Activated naive CD8-positive, alpha-beta T cell treated with anti-CD3 and anti-CD28 coated beads, Interleukin-2, amount 10 ng/mL, durations not matched to agents 7 days and 5 days (primary cell): ENCODE measurements around the gene REM2. TPM values are rescaled to one million over a fixed set of nuclear protein-coding genes. Genes with fewer than 3 reads are reported as not detected.
A peak's percentile ranks its signal among the peaks of the same experiment; 100 is the strongest.
"Not testable (repeated sequence)": the region's sequence is repeated elsewhere in the genome, so short reads cannot be mapped to it uniquely, and the experiment has no call there.

Source experiments
- ATAC-seq: fragments of 150-1000 bp; cut with Tn5 transposase; one replicate; pipeline ENCODE4 v1.10.0; 2021; ENCODE audit warnings: low read depth, moderate library complexity
- POLR2A ChIA-PET: fragments of 350-600 bp; sonication (Branson Sonifier 250); formaldehyde crosslinking; loops from one replicate; lab custom pipeline; 2021; ENCODE audit warnings: antibody characterized with exemption; lab: Charles Lee
- DNase-seq: peaks from one replicate; pipeline ENCODE4 v3.0.0; 2021
- H3K27ac Mint-ChIP-seq: one replicate; pipeline ENCODE4 v1.8.0; 2022; ENCODE audit warnings: mild to moderate bottlenecking, mixed read lengths
- H3K27me3 Mint-ChIP-seq: one replicate; pipeline ENCODE4 v1.8.0; 2022; ENCODE audit warnings: mild to moderate bottlenecking, moderate library complexity, mixed read lengths
- H3K36me3 Mint-ChIP-seq: one replicate; pipeline ENCODE4 v1.8.0; 2021; ENCODE audit warnings: mild to moderate bottlenecking, mixed read lengths
- H3K4me1 Mint-ChIP-seq: one replicate; pipeline ENCODE4 v1.8.0; 2021; ENCODE audit warnings: mixed read lengths
- H3K4me3 Mint-ChIP-seq: one replicate; pipeline ENCODE4 v1.8.0; 2022; ENCODE audit warnings: mild to moderate bottlenecking, moderate library complexity, mixed read lengths
- H3K9me3 Mint-ChIP-seq: one replicate; pipeline ENCODE4 v1.8.0; 2021; ENCODE audit warnings: mixed read lengths
- total RNA-seq, 2 experiments: library from RNA; stranded (reverse); gene quantifications; one replicate each; pipeline ENCODE4 v1.2.3, GENCODE V29; 2021

The REM2 gene
- total RNA-seq, 2 experiments from 2014 or later = 1.2 TPM

GRCh38 chr14:22852940-22853767, 29.9 kb upstream of the REM2 start:
- Mint-ChIP-seq H3K27me3 (peaks cover 35% of the 10 kb centered on the region), H3K9me3 (no peaks in the 10 kb centered on the region), H3K36me3 (peaks cover 2% of the 10 kb centered on the region), H3K27ac (peak overlapping the region; percentile 80), H3K4me3 (peak overlapping the region; percentile 82), H3K4me1 (peaks cover 30% of the 10 kb centered on the region)
- ATAC-seq = peak; percentile 82
- DNase-seq = peak; percentile 95
- POLR2A ChIA-PET = interaction anchor here (0.6 to 3.2 kb wide), 5 partner anchors 23 to 296 kb away, joined by 3 to 27 read pairs (median 4); partner anchors contain the start of gene DAD1

GRCh38 chr14:22854296-22854695, 28.7 kb upstream of the REM2 start:
- POLR2A ChIA-PET = interaction anchor here (0.7 to 3.2 kb wide), 8 partner anchors 17 to 986 kb away, joined by 3 to 27 read pairs (median 4); no protein-coding TSS in a partner anchor
- H3K36me3 Mint-ChIP-seq, H3K4me3 Mint-ChIP-seq: not testable (repeated sequence)

GRCh38 chr14:22854963-22855724, 27.9 kb upstream of the REM2 start:
- ATAC-seq (no peak), DNase-seq (no peak)
- H3K9me3 Mint-ChIP-seq = no peaks in the 10 kb centered on the region

More at GRCh38 chr14:22854296-22854695, 28.7 kb upstream of the REM2 start:
- not testable (repeated sequence) for H3K27ac Mint-ChIP-seq, ATAC-seq, H3K9me3 Mint-ChIP-seq, DNase-seq
- Mint-ChIP-seq H3K27me3 (peaks cover 34% of the 10 kb centered on the region), H3K4me1 (peaks cover 33% of the 10 kb centered on the region)

GRCh38 chr14:22856428-22856827, 26.6 kb upstream of the REM2 start:
- DNase-seq = no peak
- Mint-ChIP-seq H3K4me1 (peaks cover 28% of the 10 kb centered on the region), H3K27ac (no peak overlapping the region), H3K36me3 (peaks cover 5% of the 10 kb centered on the region), H3K9me3 (peaks cover 1% of the 10 kb centered on the region), H3K27me3 (peaks cover 50% of the 10 kb centered on the region), H3K4me3 (no peak overlapping the region)
- POLR2A ChIA-PET = no interaction called here
- no peak for ATAC-seq

More at GRCh38 chr14:22854963-22855724, 27.9 kb upstream of the REM2 start:
- H3K27me3 Mint-ChIP-seq = peaks cover 40% of the 10 kb centered on the region
- H3K4me1 Mint-ChIP-seq = peaks cover 33% of the 10 kb centered on the region
- peaks cover 3% of the 10 kb centered on the region for H3K36me3 Mint-ChIP-seq
- H3K27ac Mint-ChIP-seq = peak overlapping the region; percentile 34
- no peak overlapping the region for H3K4me3 Mint-ChIP-seq
- POLR2A ChIA-PET = interaction anchor here (0.6 to 3.2 kb wide), 7 partner anchors 16 to 987 kb away, joined by 3 to 27 read pairs (median 4); no protein-coding TSS in a partner anchor

GRCh38 chr14:22860377-22860776, 22.6 kb upstream of the REM2 start:
- not testable (repeated sequence) for H3K4me3 Mint-ChIP-seq, DNase-seq, H3K36me3 Mint-ChIP-seq, H3K9me3 Mint-ChIP-seq, ATAC-seq, H3K27ac Mint-ChIP-seq
- Mint-ChIP-seq H3K27me3 (peaks cover 66% of the 10 kb centered on the region), H3K4me1 (peaks cover 11% of the 10 kb centered on the region)
- POLR2A ChIA-PET = interaction anchor here (1.2 kb wide), 1 partner anchor 11 kb away, joined by 4 read pairs; no protein-coding TSS in a partner anchor

- POLR2A ChIA-PET = interaction anchor here (1.5 kb wide), 1 partner anchor 9 kb away, joined by 5 read pairs; no protein-coding TSS in a partner anchor
- Mint-ChIP-seq H3K27me3 (peaks cover 65% of the 10 kb centered on the region), H3K27ac (no peak overlapping the region)
These were observed 21.4 kb upstream of the REM2 start for GRCh38 chr14:22861651-22862050.

GRCh38 chr14:22864979-22865378, 18.0 kb upstream of the REM2 start:
- Mint-ChIP-seq H3K36me3 (peaks cover 10% of the 10 kb centered on the region), H3K4me1 (no peaks in the 10 kb centered on the region), H3K27ac (no peak overlapping the region), H3K27me3 (peaks cover 42% of the 10 kb centered on the region), H3K9me3 (peaks cover 7% of the 10 kb centered on the region), H3K4me3 (no peak overlapping the region)
- ATAC-seq (no peak), DNase-seq (no peak)
- POLR2A ChIA-PET = no interaction called here

More at GRCh38 chr14:22861651-22862050, 21.4 kb upstream of the REM2 start:
- peaks cover 7% of the 10 kb centered on the region for H3K9me3 Mint-ChIP-seq
- DNase-seq = no peak
- H3K4me1 Mint-ChIP-seq = peaks cover 8% of the 10 kb centered on the region
- H3K36me3 Mint-ChIP-seq = peaks cover 12% of the 10 kb centered on the region
- no peak overlapping the region for H3K4me3 Mint-ChIP-seq
- ATAC-seq = no peak

GRCh38 chr14:22865424-22866405, 17.3 kb upstream of the REM2 start:
- DNase-seq (no peak), ATAC-seq (no peak)
- POLR2A ChIA-PET = no interaction called here
- peaks cover 10% of the 10 kb centered on the region for H3K36me3 Mint-ChIP-seq
- peaks cover 6% of the 10 kb centered on the region for H3K4me1 Mint-ChIP-seq
- peaks cover 38% of the 10 kb centered on the region for H3K27me3 Mint-ChIP-seq
- H3K27ac Mint-ChIP-seq = no peak overlapping the region
- H3K4me3 Mint-ChIP-seq = no peak overlapping the region
- H3K9me3 Mint-ChIP-seq = peaks cover 7% of the 10 kb centered on the region

GRCh38 chr14:22866874-22867273, 16.1 kb upstream of the REM2 start:
- DNase-seq (no peak), ATAC-seq (no peak)
- H3K4me1 Mint-ChIP-seq = peaks cover 12% of the 10 kb centered on the region
- H3K4me3 Mint-ChIP-seq = no peak overlapping the region
- H3K9me3 Mint-ChIP-seq = peaks cover 2% of the 10 kb centered on the region
- peaks cover 6% of the 10 kb centered on the region for H3K36me3 Mint-ChIP-seq
- peaks cover 27% of the 10 kb centered on the region for H3K27me3 Mint-ChIP-seq
- POLR2A ChIA-PET = no interaction called here
- no peak overlapping the region for H3K27ac Mint-ChIP-seq

- peak overlapping the region; percentile 97 for H3K27ac Mint-ChIP-seq
- peaks cover 20% of the 10 kb centered on the region for H3K4me1 Mint-ChIP-seq
- no peak for DNase-seq
- no peaks in the 10 kb centered on the region for H3K9me3 Mint-ChIP-seq
- H3K36me3 Mint-ChIP-seq = peaks cover 16% of the 10 kb centered on the region
- H3K27me3 Mint-ChIP-seq = peaks cover 7% of the 10 kb centered on the region
- ATAC-seq = peak; percentile 51
- H3K4me3 Mint-ChIP-seq = peak overlapping the region; percentile 88
- POLR2A ChIA-PET = interaction anchor here (0.7 to 4.1 kb wide), 21 partner anchors 9 to 314 kb away, joined by 3 to 27 read pairs (median 4); partner anchors contain the start of genes DAD1, HAUS4, OXA1L and PRMT5
These were observed 12.2 kb upstream of the REM2 start for GRCh38 chr14:22870811-22871223.

GRCh38 chr14:22871224-22872032, 11.6 kb upstream of the REM2 start, which contains the start of gene LRP10:
Gene LRP10, plus strand, starts transcription at chr14:22871740. Its CDS starts 564 bp downstream, at chr14:22872304.
- ATAC-seq = peak; percentile 83
- Mint-ChIP-seq H3K4me1 (peaks cover 23% of the 10 kb centered on the region), H3K9me3 (no peaks in the 10 kb centered on the region), H3K4me3 (peak within 1 kb of the TSS; percentile 88), H3K36me3 (peaks cover 16% of the 10 kb centered on the region), H3K27ac (peak within 1 kb of the TSS; percentile 97), H3K27me3 (peaks cover 2% of the 10 kb centered on the region)
- POLR2A ChIA-PET = interaction anchor here (0.7 to 4.1 kb wide), 26 partner anchors 9 to 314 kb away, joined by 3 to 27 read pairs (median 4); partner anchors contain the start of genes DAD1, HAUS4, OXA1L and PRMT5
- peak; percentile 84 for DNase-seq
